PFSK-1 (cell line): Measurements from ENCODE around the gene UBAC2.

ENCODE experiments used
- FOXP2 ChIP-seq: optimal IDR thresholded peaks from 2 replicates; pipeline ENCODE3; 2011; ENCODE audit warnings: borderline replicate concordance, control low read depth, inconsistent platforms; ENCODE audit not compliant: insufficient read depth; ENCODE audit errors: extremely low read length, extremely low read depth
- POLR2AphosphoS5 ChIP-seq: IDR thresholded peaks from 2 replicates; pipeline ENCODE4 v1.6.1; 2012; ENCODE audit warnings: low read depth, mild to moderate bottlenecking, control low read depth, low read length, moderate library complexity
- REST ChIP-seq, 2 experiments: IDR thresholded peaks; 2 replicates each; pipeline versions ENCODE4 v1.6.1 to v1.8.0; 2011 to 2012; ENCODE audit warnings: low read depth in 2 of 2, low read length in 2 of 2, control low read depth in 1 of 2, inconsistent platforms in 1 of 2, mild to moderate bottlenecking in 1 of 2, moderate library complexity in 1 of 2; ENCODE audit not compliant: insufficient read depth in 1 of 2
- SIN3A ChIP-seq: IDR thresholded peaks from 2 replicates; pipeline ENCODE4 v1.6.1; 2012; ENCODE audit warnings: mild to moderate bottlenecking, low read length, moderate library complexity, borderline replicate concordance; ENCODE audit not compliant: insufficient read depth
- TAF1 ChIP-seq: IDR thresholded peaks from 2 replicates; pipeline ENCODE4 v1.6.1; 2012; ENCODE audit warnings: low read length, control low read depth, borderline replicate concordance; ENCODE audit not compliant: insufficient read depth

The UBAC2 gene

GRCh38 chr13:99416411-99417121 lies 215.9 kb downstream of the UBAC2 start:
- no peak for TF ChIP-seq POLR2AphosphoS5
- no peak for TF ChIP-seq TAF1
- no peak for TF ChIP-seq FOXP2
- no peak for TF ChIP-seq SIN3A
- no peak for TF ChIP-seq REST (IDR thresholded peaks at IDR 0.05; ENCODE audit: insufficient read depth in 1 of 2, low read depth in 2 of 2, low read length in 2 of 2)

- TF ChIP-seq SIN3A (no peak), POLR2AphosphoS5 (no peak), FOXP2 (no peak), REST (IDR thresholded peaks at IDR 0.05; ENCODE audit: insufficient read depth in 1 of 2, low read depth in 2 of 2, low read length in 2 of 2) (no peak)
Observed at GRCh38 chr13:99417201-99418102, 216.8 kb downstream of the UBAC2 start.

GRCh38 chr13:99418103-99418842 lies 217.6 kb downstream of the UBAC2 start:
- TF ChIP-seq POLR2AphosphoS5 = no peak

GRCh38 chr13:99418843-99419140 lies 218.1 kb downstream of the UBAC2 start:
- TF ChIP-seq REST (IDR thresholded peaks at IDR 0.05; ENCODE audit: insufficient read depth in 1 of 2, low read depth in 2 of 2, low read length in 2 of 2) (no peak), POLR2AphosphoS5 (no peak), SIN3A (no peak), FOXP2 (no peak), TAF1 (no peak)

GRCh38 chr13:99419591-99420243 lies 219.1 kb downstream of the UBAC2 start:
- TF ChIP-seq FOXP2 = no peak
- no peak for TF ChIP-seq SIN3A
- no peak for TF ChIP-seq POLR2AphosphoS5
- no peak for TF ChIP-seq REST (IDR thresholded peaks at IDR 0.05; ENCODE audit: insufficient read depth in 1 of 2, low read depth in 2 of 2, low read length in 2 of 2)
- no peak for TF ChIP-seq TAF1
